Liver (tissue), 9 donors: Measurements from ENCODE around the gene SHCBP1. TPM values are rescaled to one million over a fixed set of nuclear protein-coding genes. Genes with fewer than 3 reads are reported as not detected.

Source experiments
- DNase-seq: peaks from one replicate; pipeline ENCODE4 v3.0.0-alpha.2; 2017; ENCODE audit warnings: low spot score
- H3K27ac ChIP-seq, 2 donors: one replicate each; pipeline ENCODE4 v1.7.0; 2013; ENCODE audit warnings: inconsistent platforms in 2 of 2, low read length in 2 of 2, control low read depth in 1 of 2, low read depth in 1 of 2, mild to moderate bottlenecking in 1 of 2
- H3K27me3 ChIP-seq, 4 donors: one replicate each; pipeline versions ENCODE4 v1.6.1 to v1.7.0; 2013; ENCODE audit warnings: low read length in 3 of 4, inconsistent platforms in 1 of 4, mild to moderate bottlenecking in 1 of 4, moderate library complexity in 1 of 4; ENCODE audit not compliant: control insufficient read depth in 4 of 4, insufficient read depth in 4 of 4
- H3K36me3 ChIP-seq, 4 donors: one replicate each; pipeline versions ENCODE4 v1.6.1 to v1.7.0; 2013; ENCODE audit warnings: low read length in 3 of 4, mild to moderate bottlenecking in 3 of 4, low read depth in 1 of 4, moderate library complexity in 1 of 4; ENCODE audit not compliant: control insufficient read depth in 4 of 4, insufficient read depth in 3 of 4
- H3K4me1 ChIP-seq, 4 donors: one replicate each; pipeline versions ENCODE4 v1.6.1 to v1.7.0; 2013; ENCODE audit warnings: low read length in 3 of 4, mild to moderate bottlenecking in 3 of 4, moderate library complexity in 1 of 4; ENCODE audit not compliant: control insufficient read depth in 4 of 4, insufficient read depth in 4 of 4
- H3K4me3 ChIP-seq, 3 donors: one replicate each; pipeline versions ENCODE4 v1.6.1 to v1.7.0; 2013; ENCODE audit warnings: low read length in 3 of 3, control low read depth in 1 of 3, low read depth in 1 of 3, mild to moderate bottlenecking in 1 of 3
- H3K9ac ChIP-seq, 2 donors: one replicate each; pipeline ENCODE4 v1.7.0; 2013; ENCODE audit warnings: low read length in 2 of 2, mild to moderate bottlenecking in 2 of 2, moderate library complexity in 2 of 2, control low read depth in 1 of 2, low read depth in 1 of 2
- H3K9me3 ChIP-seq, 4 donors: one replicate each; pipeline versions ENCODE4 v1.6.1 to v1.7.0; 2013; ENCODE audit warnings: low read length in 3 of 4; ENCODE audit not compliant: control insufficient read depth in 4 of 4
- EGR1 ChIP-seq, 2 donors: IDR thresholded peaks; 2 replicates each; pipeline ENCODE4 v1.6.1; 2016 to 2018; ENCODE audit warnings: antibody characterized with exemption in 2 of 2, low read depth in 2 of 2
- FOXA1 ChIP-seq: IDR thresholded peaks from 2 replicates; pipeline ENCODE4 v1.6.1; 2016; ENCODE audit warnings: antibody characterized with exemption
- FOXA2 ChIP-seq: IDR thresholded peaks from 2 replicates; pipeline ENCODE4 v1.6.1; 2016; ENCODE audit warnings: antibody characterized with exemption
- GABPA ChIP-seq, 2 donors: IDR thresholded peaks in 1 of 2; conservative IDR thresholded peaks in 1 of 2; 2 replicates each; pipeline ENCODE4 v1.6.1; 2016; ENCODE audit warnings: antibody characterized with exemption in 2 of 2, mild to moderate bottlenecking in 1 of 2, moderate library complexity in 1 of 2
- HNF4A ChIP-seq, 2 donors: conservative IDR thresholded peaks; 2 replicates each; pipeline ENCODE4 v1.6.1; 2016; ENCODE audit warnings: antibody characterized with exemption in 2 of 2, mild to moderate bottlenecking in 2 of 2
- HNF4G ChIP-seq: IDR thresholded peaks from 2 replicates; pipeline ENCODE4 v1.6.1; 2016; ENCODE audit warnings: antibody characterized with exemption
- JUND ChIP-seq, 2 donors: IDR thresholded peaks; 2 replicates each; pipeline ENCODE4 v1.6.1; 2016; ENCODE audit warnings: antibody characterized with exemption in 2 of 2
- NR2F2 ChIP-seq: IDR thresholded peaks from 2 replicates; pipeline ENCODE4 v1.6.1; 2016; ENCODE audit warnings: antibody characterized with exemption
- RAD21 ChIP-seq, 2 donors: IDR thresholded peaks; 2 replicates each; pipeline ENCODE4 v1.6.1; 2016; ENCODE audit warnings: antibody characterized with exemption in 2 of 2, mild to moderate bottlenecking in 2 of 2
- RXRA ChIP-seq, 2 donors: IDR thresholded peaks; 2 replicates each; pipeline ENCODE4 v1.6.1; 2017 to 2018; ENCODE audit warnings: antibody characterized with exemption in 2 of 2, mild to moderate bottlenecking in 1 of 2
- SP1 ChIP-seq: IDR thresholded peaks from 2 replicates; pipeline ENCODE4 v1.6.1; 2018; ENCODE audit warnings: antibody characterized with exemption, mild to moderate bottlenecking
- TAF1 ChIP-seq: conservative IDR thresholded peaks from 2 replicates; pipeline ENCODE4 v1.6.1; 2016; ENCODE audit warnings: antibody characterized with exemption, mild to moderate bottlenecking
- YY1 ChIP-seq: IDR thresholded peaks from 2 replicates; pipeline ENCODE4 v1.6.1; 2016; ENCODE audit warnings: antibody characterized with exemption, mild to moderate bottlenecking
- WGBS: extraction: QIAGEN DNeasy Blood & Tissue Kit; methylation state at CpG from one replicate; pipeline ENCODE4 v1.1.7; 2013; 5-methylcytosine and 5-hydroxymethylcytosine counted together
- polyA plus RNA-seq, 2 donors: library from polyadenylated mRNA; stranded (reverse) in 1 of 2; unstranded in 1 of 2; fragments of 200-250 nt in 1 of 2; fragments of >200 nt in 1 of 2; fragmentation: Nextera tagmentation in 1 of 2; extraction: Ambion mirVana in 1 of 2; gene quantifications; one replicate each; pipeline versions ENCODE4 v1.2.1 to v1.2.3, GENCODE V29; 2013 to 2015
- total RNA-seq, 2 donors: library from RNA; depleted of rRNA; stranded (reverse); fragments of >200 nt; gene quantifications; one replicate each; pipeline ENCODE4 v1.2.3, GENCODE V29; 2014
- TF ChIP-seq, protein P1 (sequence below): fragments of 150-350 bp; IDR thresholded peaks from 2 replicates; pipeline ENCODE4 v1.5.1; 2017; ENCODE audit warnings: improper control_type of control experiment, low read depth, low read length; ENCODE audit not compliant: missing input control
- TF ChIP-seq, protein P2 (sequence below): IDR thresholded peaks from 2 replicates; pipeline ENCODE4 v1.6.1; 2016; ENCODE audit warnings: antibody characterized with exemption
- TF ChIP-seq, protein P3 (sequence below): IDR thresholded peaks from 2 replicates; pipeline ENCODE4 v1.6.1; 2016; ENCODE audit warnings: antibody characterized with exemption, mild to moderate bottlenecking
- TF ChIP-seq, protein P4 (sequence below): IDR thresholded peaks from 2 replicates; pipeline ENCODE4 v1.6.1; 2016; ENCODE audit warnings: antibody characterized with exemption
- TF ChIP-seq, protein P5 (sequence below): IDR thresholded peaks from 2 replicates; pipeline ENCODE4 v1.6.1; 2016; ENCODE audit warnings: antibody characterized with exemption
- donor health status: healthy.
- donor health status: healthy.
- donor health status: healthy.
- donor health status: healthy.
- donor health status: healthy.

SHCBP1 gene
- total and polyA plus RNA-seq, 4 donors, result 0.25 to 21.2 (median 0.47) TPM

DNA sequence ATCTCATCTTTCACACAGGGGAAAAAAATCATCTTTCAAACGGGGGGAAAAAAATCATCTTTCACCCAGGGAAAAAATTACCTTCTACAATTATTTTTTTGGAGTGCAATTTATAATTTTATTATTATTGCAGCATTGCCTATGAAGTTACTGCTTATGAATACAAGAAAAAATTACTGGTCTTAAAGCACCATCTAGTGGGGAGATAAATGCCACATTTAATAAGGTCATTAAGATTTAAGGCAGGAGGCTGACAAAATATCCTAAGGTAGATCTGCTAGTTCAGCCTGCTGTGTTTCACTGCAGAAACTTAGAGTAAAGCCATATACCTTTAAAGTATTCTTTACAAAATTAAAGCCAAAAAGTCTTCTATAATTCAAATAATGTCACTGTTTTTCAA is 13.7 kb downstream of the SHCBP1 start:
- TF ChIP-seq, protein P1, sequence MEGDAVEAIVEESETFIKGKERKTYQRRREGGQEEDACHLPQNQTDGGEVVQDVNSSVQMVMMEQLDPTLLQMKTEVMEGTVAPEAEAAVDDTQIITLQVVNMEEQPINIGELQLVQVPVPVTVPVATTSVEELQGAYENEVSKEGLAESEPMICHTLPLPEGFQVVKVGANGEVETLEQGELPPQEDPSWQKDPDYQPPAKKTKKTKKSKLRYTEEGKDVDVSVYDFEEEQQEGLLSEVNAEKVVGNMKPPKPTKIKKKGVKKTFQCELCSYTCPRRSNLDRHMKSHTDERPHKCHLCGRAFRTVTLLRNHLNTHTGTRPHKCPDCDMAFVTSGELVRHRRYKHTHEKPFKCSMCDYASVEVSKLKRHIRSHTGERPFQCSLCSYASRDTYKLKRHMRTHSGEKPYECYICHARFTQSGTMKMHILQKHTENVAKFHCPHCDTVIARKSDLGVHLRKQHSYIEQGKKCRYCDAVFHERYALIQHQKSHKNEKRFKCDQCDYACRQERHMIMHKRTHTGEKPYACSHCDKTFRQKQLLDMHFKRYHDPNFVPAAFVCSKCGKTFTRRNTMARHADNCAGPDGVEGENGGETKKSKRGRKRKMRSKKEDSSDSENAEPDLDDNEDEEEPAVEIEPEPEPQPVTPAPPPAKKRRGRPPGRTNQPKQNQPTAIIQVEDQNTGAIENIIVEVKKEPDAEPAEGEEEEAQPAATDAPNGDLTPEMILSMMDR, result peak; percentile 54
- TF ChIP-seq EGR1 (IDR thresholded peaks at IDR 0.05; ENCODE audit: low read depth in 2 of 2) (no peak), JUND (IDR thresholded peaks at IDR 0.05) (no peak), GABPA (IDR thresholded peaks at IDR 0.05 in 1 of 2, conservative IDR thresholded peaks at IDR 0.05 in 1 of 2) (no peak), YY1 (no peak), RAD21 (IDR thresholded peaks at IDR 0.05) (peak; percentile 74 to 76), RXRA (IDR thresholded peaks at IDR 0.05) (no peak), SP1 (no peak), FOXA2 (no peak), HNF4G (no peak)
- TF ChIP-seq, protein P2, sequence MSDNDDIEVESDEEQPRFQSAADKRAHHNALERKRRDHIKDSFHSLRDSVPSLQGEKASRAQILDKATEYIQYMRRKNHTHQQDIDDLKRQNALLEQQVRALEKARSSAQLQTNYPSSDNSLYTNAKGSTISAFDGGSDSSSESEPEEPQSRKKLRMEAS, result no peak
- Histone ChIP-seq H3K36me3 (no peaks in the 10 kb centered on the region), H3K4me1 (no peaks in the 10 kb centered on the region), H3K9ac (no peak overlapping the region), H3K27me3 (no peaks in the 10 kb centered on the region), H3K9me3 (no peaks in the 10 kb centered on the region), H3K27ac (no peak overlapping the region), H3K4me3 (no peak overlapping the region)
- WGBS, result 53% methylated on average over 1 of the region's 1 CpG
- DNase-seq, result no peak

DNA sequence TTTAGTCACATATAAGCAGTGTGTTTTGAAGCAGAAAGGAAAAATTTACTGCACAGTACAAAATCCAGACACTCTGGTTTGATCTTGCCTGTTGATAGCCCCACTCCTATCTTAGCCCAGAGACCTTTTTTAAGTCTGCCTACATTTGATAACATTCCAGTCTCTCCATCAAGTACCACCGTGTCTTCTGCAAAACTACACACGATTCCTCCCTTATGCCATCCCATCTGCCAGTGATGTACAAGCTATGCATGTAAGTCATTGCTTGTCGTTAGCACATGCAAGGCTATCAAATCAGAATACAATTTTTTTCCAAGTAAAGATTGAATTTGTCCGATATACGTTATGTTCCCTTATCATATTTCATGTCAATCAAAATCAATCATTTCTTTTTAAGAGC is 14.9 kb downstream of the SHCBP1 start:
- Histone ChIP-seq H3K4me3 (no peak overlapping the region), H3K27ac (no peak overlapping the region), H3K4me1 (no peaks in the 10 kb centered on the region), H3K9ac (no peak overlapping the region), H3K9me3 (no peaks in the 10 kb centered on the region), H3K27me3 (no peaks in the 10 kb centered on the region), H3K36me3 (no peaks in the 10 kb centered on the region)
- TF ChIP-seq RXRA (IDR thresholded peaks at IDR 0.05) (no peak), NR2F2 (no peak), GABPA (IDR thresholded peaks at IDR 0.05 in 1 of 2, conservative IDR thresholded peaks at IDR 0.05 in 1 of 2) (no peak), RAD21 (IDR thresholded peaks at IDR 0.05) (no peak), HNF4A (conservative IDR thresholded peaks at IDR 0.05) (no peak), JUND (IDR thresholded peaks at IDR 0.05) (no peak), EGR1 (IDR thresholded peaks at IDR 0.05; ENCODE audit: low read depth in 2 of 2) (no peak), FOXA2 (no peak), TAF1 (no peak), FOXA1 (no peak), SP1 (no peak), HNF4G (no peak)
- TF ChIP-seq, protein P2, result no peak
- TF ChIP-seq, protein P3, sequence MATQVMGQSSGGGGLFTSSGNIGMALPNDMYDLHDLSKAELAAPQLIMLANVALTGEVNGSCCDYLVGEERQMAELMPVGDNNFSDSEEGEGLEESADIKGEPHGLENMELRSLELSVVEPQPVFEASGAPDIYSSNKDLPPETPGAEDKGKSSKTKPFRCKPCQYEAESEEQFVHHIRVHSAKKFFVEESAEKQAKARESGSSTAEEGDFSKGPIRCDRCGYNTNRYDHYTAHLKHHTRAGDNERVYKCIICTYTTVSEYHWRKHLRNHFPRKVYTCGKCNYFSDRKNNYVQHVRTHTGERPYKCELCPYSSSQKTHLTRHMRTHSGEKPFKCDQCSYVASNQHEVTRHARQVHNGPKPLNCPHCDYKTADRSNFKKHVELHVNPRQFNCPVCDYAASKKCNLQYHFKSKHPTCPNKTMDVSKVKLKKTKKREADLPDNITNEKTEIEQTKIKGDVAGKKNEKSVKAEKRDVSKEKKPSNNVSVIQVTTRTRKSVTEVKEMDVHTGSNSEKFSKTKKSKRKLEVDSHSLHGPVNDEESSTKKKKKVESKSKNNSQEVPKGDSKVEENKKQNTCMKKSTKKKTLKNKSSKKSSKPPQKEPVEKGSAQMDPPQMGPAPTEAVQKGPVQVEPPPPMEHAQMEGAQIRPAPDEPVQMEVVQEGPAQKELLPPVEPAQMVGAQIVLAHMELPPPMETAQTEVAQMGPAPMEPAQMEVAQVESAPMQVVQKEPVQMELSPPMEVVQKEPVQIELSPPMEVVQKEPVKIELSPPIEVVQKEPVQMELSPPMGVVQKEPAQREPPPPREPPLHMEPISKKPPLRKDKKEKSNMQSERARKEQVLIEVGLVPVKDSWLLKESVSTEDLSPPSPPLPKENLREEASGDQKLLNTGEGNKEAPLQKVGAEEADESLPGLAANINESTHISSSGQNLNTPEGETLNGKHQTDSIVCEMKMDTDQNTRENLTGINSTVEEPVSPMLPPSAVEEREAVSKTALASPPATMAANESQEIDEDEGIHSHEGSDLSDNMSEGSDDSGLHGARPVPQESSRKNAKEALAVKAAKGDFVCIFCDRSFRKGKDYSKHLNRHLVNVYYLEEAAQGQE, result no peak
- TF ChIP-seq, protein P4, sequence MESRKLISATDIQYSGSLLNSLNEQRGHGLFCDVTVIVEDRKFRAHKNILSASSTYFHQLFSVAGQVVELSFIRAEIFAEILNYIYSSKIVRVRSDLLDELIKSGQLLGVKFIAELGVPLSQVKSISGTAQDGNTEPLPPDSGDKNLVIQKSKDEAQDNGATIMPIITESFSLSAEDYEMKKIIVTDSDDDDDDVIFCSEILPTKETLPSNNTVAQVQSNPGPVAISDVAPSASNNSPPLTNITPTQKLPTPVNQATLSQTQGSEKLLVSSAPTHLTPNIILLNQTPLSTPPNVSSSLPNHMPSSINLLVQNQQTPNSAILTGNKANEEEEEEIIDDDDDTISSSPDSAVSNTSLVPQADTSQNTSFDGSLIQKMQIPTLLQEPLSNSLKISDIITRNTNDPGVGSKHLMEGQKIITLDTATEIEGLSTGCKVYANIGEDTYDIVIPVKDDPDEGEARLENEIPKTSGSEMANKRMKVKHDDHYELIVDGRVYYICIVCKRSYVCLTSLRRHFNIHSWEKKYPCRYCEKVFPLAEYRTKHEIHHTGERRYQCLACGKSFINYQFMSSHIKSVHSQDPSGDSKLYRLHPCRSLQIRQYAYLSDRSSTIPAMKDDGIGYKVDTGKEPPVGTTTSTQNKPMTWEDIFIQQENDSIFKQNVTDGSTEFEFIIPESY, result no peak
- TF ChIP-seq, protein P5, sequence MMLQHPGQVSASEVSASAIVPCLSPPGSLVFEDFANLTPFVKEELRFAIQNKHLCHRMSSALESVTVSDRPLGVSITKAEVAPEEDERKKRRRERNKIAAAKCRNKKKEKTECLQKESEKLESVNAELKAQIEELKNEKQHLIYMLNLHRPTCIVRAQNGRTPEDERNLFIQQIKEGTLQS, result no peak
- TF ChIP-seq, protein P1, result no peak
- DNase-seq, result no peak
- 93% methylated on average over 5 of the region's 5 CpGs for WGBS
